ENCODE measurements around the gene FAM184A. TPM values are rescaled to one million over a fixed set of nuclear protein-coding genes. Genes with fewer than 3 reads are reported as not detected.

FAM184A gene
- total and polyA plus RNA-seq, 2 experiments from 2014 or later = 0.25 TPM; not detected in 1

DNA sequence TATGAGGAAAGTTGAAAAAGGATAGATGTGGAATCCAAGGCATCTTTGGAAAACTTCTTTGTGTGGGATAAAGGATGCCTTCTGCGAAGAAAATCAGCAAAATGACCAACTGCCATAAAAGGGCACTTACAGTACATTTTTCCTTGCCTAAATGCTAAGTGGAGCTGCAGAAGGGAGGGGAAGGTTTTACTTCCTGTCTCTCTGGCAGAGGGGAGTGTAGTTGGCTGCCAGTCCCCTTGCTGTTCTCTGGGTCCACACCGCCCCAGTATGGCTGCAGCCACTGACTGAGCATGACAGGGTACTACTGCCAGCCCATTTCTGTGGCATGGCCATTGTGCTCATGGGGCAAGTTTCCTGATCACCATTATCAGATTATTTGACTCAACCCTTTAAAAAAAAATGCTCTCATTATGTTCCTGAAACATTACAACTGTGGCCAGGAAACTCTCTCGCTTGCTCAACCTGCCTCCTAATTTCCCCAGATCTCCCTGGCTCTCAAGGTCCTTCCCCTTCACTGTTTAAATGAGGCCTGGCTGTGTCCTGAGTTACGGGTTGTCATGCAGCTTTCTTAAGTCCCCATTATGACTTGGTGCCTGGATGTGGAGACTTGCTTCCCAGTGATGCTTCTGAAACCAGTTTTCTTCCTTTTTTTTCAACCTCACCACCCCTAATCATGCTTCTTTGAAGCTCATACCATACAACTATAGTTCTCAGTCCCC is 34.5 kb upstream of the FAM184A start:
- Histone ChIP-seq H2AFZ (peak overlapping the region; percentile 31; the same call in 1 of the 2 replicates), H3K36me3 (ENCODE audit: low read depth) (no peaks in the 10 kb centered on the region), H3K9ac (no peak overlapping the region), H3F3A (ENCODE audit: insufficient read depth) (no peaks in the 10 kb centered on the region), H4K20me1 (ENCODE audit: insufficient read depth) (no peaks in the 10 kb centered on the region), H3K4me1 (ENCODE audit: insufficient read depth) (peaks cover 15% of the 10 kb centered on the region), H3K27me3 (replicated peaks; ENCODE audit: insufficient read depth) (no peaks in the 10 kb centered on the region), H3K79me2 (ENCODE audit: insufficient read depth) (no peaks in the 10 kb centered on the region), H3K9me3 (ENCODE audit: low read depth) (no peaks in the 10 kb centered on the region), H3K4me3 (no peak overlapping the region), H3K4me2 (ENCODE audit: unreplicated experiment) (no peak overlapping the region), H3K27ac (no peak overlapping the region), H3K9me2 (ENCODE audit: insufficient read depth) (no peaks in the 10 kb centered on the region)
- TF ChIP-seq EZH2phosphoT487 (IDR thresholded peaks at IDR 0.05; ENCODE audit: insufficient read depth, low read depth) (no peak), EZH2 (IDR thresholded peaks at IDR 0.05; ENCODE audit: insufficient read depth, poor library complexity, severe bottlenecking) (no peak)
- peak; percentile 5 for DNase-seq
- in situ Hi-C loops (cut with MboI) = loop anchor here (10.0 to 25.0 kb wide), 2 partner anchors 148 to 826 kb away; no protein-coding TSS in a partner anchor
- 59 to 68% methylated on average over 4 of the region's 4 CpGs for WGBS, 2 experiments (ENCODE audit: low coverage in 1 of 2, low lambda C conversion rate in 2 of 2, missing lambda C conversion rate in 2 of 2)

DNA sequence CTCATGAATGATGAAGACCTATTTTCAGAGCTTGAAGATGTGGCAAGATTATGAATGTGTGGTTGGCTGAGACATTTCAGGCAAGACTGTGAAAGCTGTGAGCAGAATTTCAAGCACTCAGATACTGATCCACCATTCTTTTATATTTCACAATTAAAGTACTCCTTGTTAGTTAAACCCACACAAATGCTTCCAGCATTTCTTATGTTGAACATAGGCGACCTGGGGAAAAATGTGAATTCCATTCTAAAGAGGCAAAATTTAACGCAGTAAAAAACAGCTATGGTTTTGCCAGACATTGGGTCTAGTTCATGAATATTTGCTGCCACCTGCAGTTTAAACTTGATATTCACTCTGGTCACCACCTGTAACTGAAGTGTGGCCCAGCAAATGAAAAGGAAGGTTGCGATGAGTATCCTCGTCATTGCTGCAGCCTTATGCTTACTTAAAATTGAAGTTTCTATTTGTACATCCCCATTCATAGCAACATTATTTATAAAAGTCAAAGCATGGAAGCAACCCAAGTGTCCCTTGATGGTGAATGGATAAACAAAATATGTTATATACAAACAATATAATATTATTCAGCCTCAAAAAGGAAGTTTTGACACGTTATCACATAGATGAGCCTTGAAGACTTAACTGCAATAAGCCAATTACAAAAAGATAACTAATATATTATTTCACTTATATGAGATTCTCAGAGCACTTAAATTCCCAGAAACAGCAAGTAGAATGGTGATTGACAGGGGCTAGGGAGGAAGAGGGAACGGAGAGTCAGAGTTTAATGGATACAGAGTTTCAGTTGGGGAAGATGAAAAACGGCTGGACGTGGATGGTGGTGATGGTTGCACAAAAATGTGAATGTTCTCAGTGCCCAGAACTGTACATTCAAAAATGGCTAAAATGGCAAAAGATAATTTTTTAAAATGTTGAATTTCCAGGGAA is 32.4 kb upstream of the FAM184A start:
- Histone ChIP-seq H3K9me2 (ENCODE audit: insufficient read depth) (no peaks in the 10 kb centered on the region), H3F3A (ENCODE audit: insufficient read depth) (no peaks in the 10 kb centered on the region), H3K27me3 (replicated peaks; ENCODE audit: insufficient read depth) (no peaks in the 10 kb centered on the region), H4K20me1 (ENCODE audit: insufficient read depth) (no peaks in the 10 kb centered on the region), H3K4me2 (ENCODE audit: unreplicated experiment) (no peak overlapping the region), H3K79me2 (ENCODE audit: insufficient read depth) (no peaks in the 10 kb centered on the region), H3K4me1 (ENCODE audit: insufficient read depth) (peaks cover 15% of the 10 kb centered on the region), H3K36me3 (ENCODE audit: low read depth) (no peaks in the 10 kb centered on the region), H3K27ac (peak overlapping the region; percentile 43; the same call in 1 of the 2 replicates), H3K9me3 (ENCODE audit: low read depth) (no peaks in the 10 kb centered on the region), H3K9ac (no peak overlapping the region), H3K4me3 (no peak overlapping the region), H2AFZ (peak overlapping the region; percentile 32)
- TF ChIP-seq EZH2phosphoT487 (IDR thresholded peaks at IDR 0.05; ENCODE audit: insufficient read depth, low read depth) (no peak), EZH2 (IDR thresholded peaks at IDR 0.05; ENCODE audit: insufficient read depth, poor library complexity, severe bottlenecking) (no peak)
- in situ Hi-C loops (cut with MboI) = loop anchor here (10.0 to 25.0 kb wide), 2 partner anchors 146 to 824 kb away; no protein-coding TSS in a partner anchor
- WGBS, 2 experiments (ENCODE audit: low coverage in 1 of 2, low lambda C conversion rate in 2 of 2, missing lambda C conversion rate in 2 of 2) = 18 to 19% methylated on average over 8 of the region's 8 CpGs
- DNase-seq = peak; percentile 77

DNA sequence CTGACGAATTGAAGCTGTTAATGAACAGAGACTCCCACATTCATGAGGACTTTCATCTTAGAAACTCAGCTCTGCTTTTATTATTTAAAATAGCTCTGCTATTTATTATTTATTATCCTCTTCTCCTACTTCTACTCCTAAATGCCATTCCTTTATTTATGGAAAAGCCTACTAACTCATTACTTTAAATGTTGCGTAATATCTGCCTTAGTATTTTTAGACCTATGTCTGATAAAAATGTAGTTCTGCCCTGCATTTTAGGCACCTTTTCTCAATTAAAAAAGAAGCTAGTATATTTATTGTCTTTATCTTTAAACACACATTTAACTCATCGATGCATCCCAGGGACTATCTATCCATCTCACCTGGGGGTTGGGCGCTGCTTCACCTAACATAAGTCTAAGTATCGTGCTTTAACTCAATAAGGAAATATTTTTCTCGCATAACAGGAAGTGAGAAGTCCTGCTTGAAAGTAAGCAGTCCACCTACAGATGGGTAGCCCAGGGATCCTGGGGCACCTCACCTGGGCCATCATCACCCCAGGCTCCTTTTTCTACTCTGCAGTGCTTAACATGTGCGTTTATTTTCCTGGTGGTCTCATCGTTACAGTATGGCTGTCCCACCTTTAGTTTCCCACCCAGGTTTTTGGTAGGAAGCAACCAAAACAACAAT is 31.3 kb upstream of the FAM184A start:
- H3K9me3 ChIP-seq (ENCODE audit: low read depth) = no peaks in the 10 kb centered on the region
- H4K20me1 ChIP-seq (ENCODE audit: insufficient read depth) = no peaks in the 10 kb centered on the region
- H3K9ac ChIP-seq = no peak overlapping the region
- peak; percentile 14 for DNase-seq
- H3K27ac ChIP-seq = peak overlapping the region; percentile 43
- H3K36me3 ChIP-seq (ENCODE audit: low read depth) = no peaks in the 10 kb centered on the region
- H3K4me2 ChIP-seq (ENCODE audit: unreplicated experiment) = no peak overlapping the region
- H3K79me2 ChIP-seq (ENCODE audit: insufficient read depth) = no peaks in the 10 kb centered on the region
- no peak overlapping the region for H3K4me3 ChIP-seq
- peaks cover 15% of the 10 kb centered on the region for H3K4me1 ChIP-seq (ENCODE audit: insufficient read depth)
- WGBS, 2 experiments (ENCODE audit: low coverage in 1 of 2, low lambda C conversion rate in 2 of 2, missing lambda C conversion rate in 2 of 2) = 63 to 78% methylated on average over 8 of the region's 8 CpGs
- no peaks in the 10 kb centered on the region for H3K27me3 ChIP-seq (replicated peaks; ENCODE audit: insufficient read depth)
- in situ Hi-C loops (cut with MboI) = loop anchor here (10.0 to 25.0 kb wide), 2 partner anchors 145 to 822 kb away; no protein-coding TSS in a partner anchor
- no peaks in the 10 kb centered on the region for H3K9me2 ChIP-seq (ENCODE audit: insufficient read depth)
- H3F3A ChIP-seq (ENCODE audit: insufficient read depth) = no peaks in the 10 kb centered on the region
- TF ChIP-seq EZH2phosphoT487 (IDR thresholded peaks at IDR 0.05; ENCODE audit: insufficient read depth, low read depth) (no peak), EZH2 (IDR thresholded peaks at IDR 0.05; ENCODE audit: insufficient read depth, poor library complexity, severe bottlenecking) (no peak)
- peak overlapping the region; percentile 32; the same call in 1 of the 2 replicates for H2AFZ ChIP-seq

DNA sequence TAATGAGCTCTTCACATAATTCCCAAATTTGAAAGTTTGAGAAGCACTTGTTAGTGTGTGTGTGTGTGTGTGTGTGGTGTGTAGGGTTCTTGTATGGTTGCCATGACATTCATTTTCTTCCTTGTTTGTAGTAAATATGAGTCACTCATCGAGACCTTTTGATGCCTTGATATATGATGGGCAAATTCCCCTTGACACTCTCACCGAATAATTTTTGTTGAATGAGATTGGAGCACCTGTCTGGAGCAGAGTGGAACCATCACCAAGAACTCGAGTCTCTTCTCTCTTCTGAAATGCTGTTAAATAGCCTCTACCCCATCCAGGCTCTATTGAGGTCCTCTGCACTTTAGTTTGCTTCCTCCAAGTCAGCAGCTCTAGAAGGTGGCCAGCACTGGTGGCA is 29.6 kb upstream of the FAM184A start:
- Histone ChIP-seq H3K9me2 (ENCODE audit: insufficient read depth) (no peaks in the 10 kb centered on the region), H3K36me3 (ENCODE audit: low read depth) (no peaks in the 10 kb centered on the region), H3K4me2 (ENCODE audit: unreplicated experiment) (no peak overlapping the region), H3K4me3 (no peak overlapping the region), H3K27me3 (replicated peaks; ENCODE audit: insufficient read depth) (no peaks in the 10 kb centered on the region), H3K9ac (no peak overlapping the region), H2AFZ (no peak overlapping the region), H3K4me1 (ENCODE audit: insufficient read depth) (peaks cover 15% of the 10 kb centered on the region), H3K27ac (no peak overlapping the region), H4K20me1 (ENCODE audit: insufficient read depth) (no peaks in the 10 kb centered on the region), H3K79me2 (ENCODE audit: insufficient read depth) (no peaks in the 10 kb centered on the region), H3F3A (ENCODE audit: insufficient read depth) (no peaks in the 10 kb centered on the region), H3K9me3 (ENCODE audit: low read depth) (no peaks in the 10 kb centered on the region)
- in situ Hi-C loops (cut with MboI) = loop anchor here (25.0 kb wide), 1 partner anchor 821 kb away; no protein-coding TSS in a partner anchor
- 48 to 54% methylated on average over 3 of the region's 3 CpGs for WGBS, 2 experiments (ENCODE audit: low coverage in 1 of 2, low lambda C conversion rate in 2 of 2, missing lambda C conversion rate in 2 of 2)
- TF ChIP-seq EZH2phosphoT487 (IDR thresholded peaks at IDR 0.05; ENCODE audit: insufficient read depth, low read depth) (no peak), EZH2 (IDR thresholded peaks at IDR 0.05; ENCODE audit: insufficient read depth, poor library complexity, severe bottlenecking) (no peak)
- no peak for DNase-seq

All from GM23248 (cell line).